HUES64 (cell line): Measurements from ENCODE around the gene APOL1. TPM values are rescaled to one million over a fixed set of nuclear protein-coding genes. Genes with fewer than 3 reads are reported as not detected.
"Not testable (repeated sequence)": the region's sequence is repeated elsewhere in the genome, so short reads cannot be mapped to it uniquely, and the experiment has no call there.

Source experiments
- H3K27ac ChIP-seq: 2 replicates; pipeline ENCODE4 v1.7.0; 2013; ENCODE audit warnings: low read depth, low read length, inconsistent platforms
- H3K27me3 ChIP-seq: 2 replicates; pipeline ENCODE4 v1.6.1; 2013; ENCODE audit warnings: mild to moderate bottlenecking, low read length; ENCODE audit not compliant: insufficient read depth
- H3K36me3 ChIP-seq: 2 replicates; pipeline ENCODE4 v1.6.1; 2013; ENCODE audit warnings: mild to moderate bottlenecking, low read length; ENCODE audit not compliant: insufficient read depth
- H3K4me1 ChIP-seq: 2 replicates; pipeline ENCODE4 v1.6.1; 2013; ENCODE audit warnings: mild to moderate bottlenecking, low read length, moderate library complexity; ENCODE audit not compliant: insufficient read depth
- H3K4me3 ChIP-seq: 2 replicates; pipeline ENCODE4 v1.5.1; 2013; ENCODE audit warnings: mild to moderate bottlenecking, low read length, moderate library complexity
- H3K9ac ChIP-seq: 2 replicates; pipeline ENCODE4 v1.6.1; 2013; ENCODE audit warnings: mild to moderate bottlenecking, low read depth, low read length
- H3K9me3 ChIP-seq: 2 replicates; pipeline ENCODE4 v1.6.1; 2013; ENCODE audit warnings: low read depth, low read length; ENCODE audit not compliant: insufficient read depth
- WGBS: fragments of 150-250, 120-280 bp; methylation state at CpG from one replicate; pipeline ENCODE4 v1.1.7; 2013; ENCODE audit warnings: missing lambda C conversion rate; 5-methylcytosine and 5-hydroxymethylcytosine counted together
- polyA plus RNA-seq, 2 experiments: library from polyadenylated mRNA; stranded (reverse); fragments of 50-300 nt; gene quantifications; one replicate each; pipeline ENCODE4 v1.2.3, GENCODE V29; 2013

APOL1 gene
- not detected for polyA plus RNA-seq (2013, experiment 1 of 2)
- not detected for polyA plus RNA-seq (2013, experiment 2 of 2)

GRCh38 chr22:36252754-36253522 is at the start of gene APOL1:
Gene APOL1, plus strand, starts transcription at chr22:36253133. Its CDS starts 1,823 bp downstream, at chr22:36254956.
- no peaks in the 10 kb centered on the region for H3K36me3 ChIP-seq
- 90% methylated on average over 10 of the region's 10 CpGs for WGBS
- peaks cover 6% of the 10 kb centered on the region for H3K4me1 ChIP-seq
- H3K9ac ChIP-seq, result no peak within 1 kb of the TSS
- H3K4me3 ChIP-seq, result no peak within 1 kb of the TSS
- H3K27ac ChIP-seq, result no peak within 1 kb of the TSS
- H3K9me3 ChIP-seq, result peaks cover 16% of the 10 kb centered on the region
- no peaks in the 10 kb centered on the region for H3K27me3 ChIP-seq

- not testable (repeated sequence) for H3K4me3 ChIP-seq, H3K27ac ChIP-seq, H3K27me3 ChIP-seq, H3K9ac ChIP-seq, H3K36me3 ChIP-seq, H3K4me1 ChIP-seq, H3K9me3 ChIP-seq
- WGBS, result 89% methylated on average over 6 of the region's 7 CpGs
These were observed 49.5 kb upstream of the APOL1 start for GRCh38 chr22:36203441-36203840.

GRCh38 chr22:36204001-36204631 is 48.8 kb upstream of the APOL1 start:
- no peaks in the 10 kb centered on the region for H3K27me3 ChIP-seq
- H3K9ac ChIP-seq, result no peak overlapping the region
- no peak overlapping the region for H3K27ac ChIP-seq
- no peak overlapping the region for H3K4me3 ChIP-seq
- no peaks in the 10 kb centered on the region for H3K36me3 ChIP-seq
- 0 out of 2 replicates have a peak, but pooled peaks cover 3% of the 10 kb centered on the region for H3K9me3 ChIP-seq
- H3K4me1 ChIP-seq, result peaks cover 4% of the 10 kb centered on the region
- 68% methylated on average over 8 of the region's 8 CpGs for WGBS

- H3K27ac ChIP-seq, result no peak overlapping the region
- H3K4me1 ChIP-seq, result peaks cover 4% of the 10 kb centered on the region
- H3K4me3 ChIP-seq, result no peak overlapping the region
- H3K27me3 ChIP-seq, result no peaks in the 10 kb centered on the region
- H3K36me3 ChIP-seq, result no peaks in the 10 kb centered on the region
- 0 out of 2 replicates have a peak, but pooled peaks cover 5% of the 10 kb centered on the region for H3K9me3 ChIP-seq
- H3K9ac ChIP-seq, result no peak overlapping the region
- WGBS, result 56% methylated on average over 6 of the region's 6 CpGs
These were observed 48.3 kb upstream of the APOL1 start for GRCh38 chr22:36204632-36205015.

- H3K4me1 ChIP-seq, H3K27me3 ChIP-seq, H3K9ac ChIP-seq, H3K9me3 ChIP-seq, H3K4me3 ChIP-seq, H3K36me3 ChIP-seq, H3K27ac ChIP-seq: not testable (repeated sequence)
- 83% methylated on average over 5 of the region's 5 CpGs for WGBS
These were observed 47.4 kb upstream of the APOL1 start for GRCh38 chr22:36205573-36205972.

- Histone ChIP-seq H3K27ac (no peak overlapping the region), H3K36me3 (no peaks in the 10 kb centered on the region), H3K9me3 (0 out of 2 replicates have a peak, but pooled peaks cover 5% of the 10 kb centered on the region), H3K4me3 (no peak overlapping the region), H3K4me1 (peaks cover 4% of the 10 kb centered on the region), H3K27me3 (no peaks in the 10 kb centered on the region), H3K9ac (no peak overlapping the region)
- WGBS, result 100% methylated on average over 1 of the region's 1 CpG
These were observed 46.7 kb upstream of the APOL1 start for GRCh38 chr22:36206255-36206654.

GRCh38 chr22:36208162-36208765 is 44.7 kb upstream of the APOL1 start:
- H3K4me1 ChIP-seq, result peaks cover 4% of the 10 kb centered on the region
- no peaks in the 10 kb centered on the region for H3K27me3 ChIP-seq
- 89% methylated on average over 1 of the region's 1 CpG for WGBS
- H3K36me3 ChIP-seq, result no peaks in the 10 kb centered on the region
- no peak overlapping the region for H3K9ac ChIP-seq
- H3K4me3 ChIP-seq, result no peak overlapping the region
- H3K9me3 ChIP-seq, result 0 out of 2 replicates have a peak, but pooled peaks cover 5% of the 10 kb centered on the region
- no peak overlapping the region for H3K27ac ChIP-seq

GRCh38 chr22:36208914-36209313 is 44.0 kb upstream of the APOL1 start:
- H3K9me3 ChIP-seq, result 0 out of 2 replicates have a peak, but pooled peaks cover 5% of the 10 kb centered on the region
- H3K9ac ChIP-seq, result no peak overlapping the region
- H3K27ac ChIP-seq, result no peak overlapping the region
- H3K4me1 ChIP-seq, result peaks cover 6% of the 10 kb centered on the region
- no peak overlapping the region for H3K4me3 ChIP-seq
- no peaks in the 10 kb centered on the region for H3K36me3 ChIP-seq
- WGBS, result 97% methylated on average over 1 of the region's 1 CpG
- H3K27me3 ChIP-seq, result no peaks in the 10 kb centered on the region

GRCh38 chr22:36209488-36209908 is 43.4 kb upstream of the APOL1 start:
- not testable (repeated sequence) for H3K4me1 ChIP-seq, H3K4me3 ChIP-seq, H3K9ac ChIP-seq, H3K9me3 ChIP-seq, H3K36me3 ChIP-seq, H3K27me3 ChIP-seq, H3K27ac ChIP-seq
- WGBS, result 90% methylated on average over 5 of the region's 5 CpGs

- Histone ChIP-seq H3K27me3 (no peaks in the 10 kb centered on the region), H3K36me3 (no peaks in the 10 kb centered on the region), H3K9ac (no peak overlapping the region), H3K27ac (no peak overlapping the region), H3K4me3 (no peak overlapping the region), H3K4me1 (0 out of 2 replicates have a peak, but pooled peaks cover 3% of the 10 kb centered on the region), H3K9me3 (0 out of 2 replicates have a peak, but pooled peaks cover 5% of the 10 kb centered on the region)
- WGBS, result 100% methylated on average over 3 of the region's 3 CpGs
These were observed 42.7 kb upstream of the APOL1 start for GRCh38 chr22:36210224-36210623.

GRCh38 chr22:36211237-36211861 is 41.6 kb upstream of the APOL1 start:
- Histone ChIP-seq H3K27ac (no peak overlapping the region), H3K4me3 (no peak overlapping the region), H3K4me1 (0 out of 2 replicates have a peak, but pooled peaks cover 3% of the 10 kb centered on the region), H3K27me3 (no peaks in the 10 kb centered on the region), H3K36me3 (no peaks in the 10 kb centered on the region), H3K9ac (no peak overlapping the region), H3K9me3 (0 out of 2 replicates have a peak, but pooled peaks cover 5% of the 10 kb centered on the region)
- WGBS, result 91% methylated on average over 4 of the region's 4 CpGs
